Spinal cord (tissue), 10 donors: ENCODE measurements around the gene ACOT8. TPM values are rescaled to one million over a fixed set of nuclear protein-coding genes. Genes with fewer than 3 reads are reported as not detected.
"Not testable (repeated sequence)": the region's sequence is repeated elsewhere in the genome, so short reads cannot be mapped to it uniquely, and the experiment has no call there.

Experiments
- DNase-seq, 6 donors: peaks; one replicate each; pipeline versions ENCODE4 v3.0.0 to v3.0.0-alpha.2; 2013 to 2015; ENCODE audit warnings: low spot score in 6 of 6, low read depth in 4 of 6
- H3K27ac ChIP-seq: one replicate; pipeline ENCODE4 v1.5.1; 2013; ENCODE audit warnings: low read depth, low read length, control low read depth
- H3K27me3 ChIP-seq: one replicate; pipeline ENCODE4 v1.6.1; 2013; ENCODE audit warnings: low read length; ENCODE audit not compliant: control insufficient read depth, insufficient read depth
- H3K36me3 ChIP-seq: one replicate; pipeline ENCODE4 v1.6.1; 2013; ENCODE audit warnings: low read length; ENCODE audit not compliant: control insufficient read depth, insufficient read depth
- H3K4me1 ChIP-seq: one replicate; pipeline ENCODE4 v1.6.1; 2013; ENCODE audit warnings: low read length; ENCODE audit not compliant: control insufficient read depth, insufficient read depth
- H3K4me3 ChIP-seq: one replicate; pipeline ENCODE4 v1.5.1; 2013; ENCODE audit warnings: low read depth, low read length, control low read depth
- H3K9me3 ChIP-seq: one replicate; pipeline ENCODE4 v1.6.1; 2013; ENCODE audit warnings: low read length; ENCODE audit not compliant: control insufficient read depth, insufficient read depth
- WGBS: methylation state at CpG from one replicate; pipeline ENCODE4 v1.1.5; 2013; ENCODE audit warnings: missing lambda C conversion rate; ENCODE audit not compliant: insufficient coverage; 5-methylcytosine and 5-hydroxymethylcytosine counted together
- polyA plus RNA-seq, 2 donors: library from polyadenylated mRNA; unstranded; fragments of 120-200 nt; gene quantifications; one replicate each; pipeline ENCODE4 v1.2.1, GENCODE V29; 2013; ENCODE audit not compliant: insufficient read length in 2 of 2
- total RNA-seq, 2 donors: library from RNA; depleted of rRNA in 1 of 2; stranded (reverse); fragments of 120-200 nt in 1 of 2; fragments of >200 nt in 1 of 2; gene quantifications; one replicate each; pipeline versions ENCODE4 v1.2.3 to v1.2.4, GENCODE V29; 2013 to 2014
- donor health status: healthy.

The ACOT8 gene
- total and polyA plus RNA-seq, 4 donors: 27.8 to 46.3 (median 38.3) TPM

GRCh38 chr20:45888681-45889080, 31.5 kb upstream of the ACOT8 start:
- H3K4me1 ChIP-seq: peaks cover 42% of the 10 kb centered on the region
- H3K27ac ChIP-seq: no peak overlapping the region
- WGBS: 91% methylated on average over 3 of the region's 3 CpGs
- peaks cover 47% of the 10 kb centered on the region for H3K36me3 ChIP-seq
- H3K27me3 ChIP-seq: no peaks in the 10 kb centered on the region
- no peaks in the 10 kb centered on the region for H3K9me3 ChIP-seq
- DNase-seq: no peak
- no peak overlapping the region for H3K4me3 ChIP-seq

DNA sequence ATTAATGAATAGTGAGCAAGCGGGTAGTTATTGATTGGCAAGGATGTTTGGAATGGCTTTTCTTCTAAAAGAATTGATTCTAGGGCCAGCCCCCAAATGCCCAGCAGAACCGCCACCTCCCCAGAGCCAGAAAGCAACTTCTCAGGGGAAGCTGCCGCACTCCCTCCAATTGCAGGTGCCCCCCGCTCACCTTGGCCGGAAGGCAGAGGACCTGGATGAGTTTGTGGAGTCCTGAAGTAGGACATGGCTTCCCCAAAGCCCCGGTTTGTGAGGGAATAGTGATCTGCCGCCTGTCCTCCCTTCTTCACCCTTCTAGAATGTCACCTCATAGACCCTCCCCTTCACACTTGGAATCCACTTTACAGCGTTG, 30.1 kb upstream of the ACOT8 start, which contains the start of gene SPATA25:
Gene SPATA25, minus strand, starts transcription at position 277 of the 370 bp plus-strand sequence. Its CDS starts 32 bp downstream, at position 245.
- Histone ChIP-seq H3K4me3 (no peak within 1 kb of the TSS), H3K4me1 (peaks cover 35% of the 10 kb centered on the region), H3K9me3 (no peaks in the 10 kb centered on the region), H3K27me3 (no peaks in the 10 kb centered on the region), H3K36me3 (peaks cover 53% of the 10 kb centered on the region), H3K27ac (no peak within 1 kb of the TSS)
- no peak for DNase-seq
- WGBS: 100% methylated on average over 3 of the region's 8 CpGs

GRCh38 chr20:45886590-45887345, 29.6 kb upstream of the ACOT8 start:
- Histone ChIP-seq H3K27me3 (no peaks in the 10 kb centered on the region), H3K4me1 (peaks cover 32% of the 10 kb centered on the region), H3K36me3 (peaks cover 53% of the 10 kb centered on the region), H3K9me3 (no peaks in the 10 kb centered on the region), H3K27ac (no peak overlapping the region), H3K4me3 (no peak overlapping the region)
- DNase-seq: no peak
- 84% methylated on average over 15 of the region's 19 CpGs for WGBS

DNA sequence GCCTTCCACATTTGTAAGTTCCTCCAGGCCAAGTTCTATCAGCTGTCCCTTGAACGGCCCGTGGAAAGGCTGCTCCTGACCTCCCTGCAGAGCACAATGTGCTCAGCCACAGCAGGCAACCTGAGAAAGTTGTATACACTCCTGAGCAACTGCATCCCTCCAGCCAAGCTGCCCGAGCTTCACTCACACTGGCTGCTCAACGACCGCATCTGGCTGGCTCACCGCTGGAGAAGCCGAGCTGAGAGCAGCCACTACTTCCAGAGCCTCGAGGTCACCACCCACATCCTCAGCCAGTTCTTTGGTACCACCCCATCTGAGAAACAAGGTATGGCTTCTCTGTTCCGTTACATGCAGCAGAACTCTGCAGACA, 25.9 kb upstream of the ACOT8 start:
- Histone ChIP-seq H3K27ac (no peak overlapping the region), H3K36me3 (peaks cover 56% of the 10 kb centered on the region), H3K4me3 (no peak overlapping the region), H3K27me3 (no peaks in the 10 kb centered on the region), H3K9me3 (no peaks in the 10 kb centered on the region), H3K4me1 (peaks cover 11% of the 10 kb centered on the region)
- WGBS: 79% methylated on average over 9 of the region's 9 CpGs
- DNase-seq: no peak

- H3K36me3 ChIP-seq: peaks cover 61% of the 10 kb centered on the region
These were observed 25.4 kb upstream of the ACOT8 start for GRCh38 chr20:45882469-45883099.

GRCh38 chr20:45880988-45881788, 24.0 kb upstream of the ACOT8 start, which contains the start of gene ZSWIM1:
ZSWIM1 (plus strand) TSS chr20:45881227; CDS start chr20:45882593, 1,366 bp downstream.
- no peaks in the 10 kb centered on the region for H3K27me3 ChIP-seq
- peaks cover 56% of the 10 kb centered on the region for H3K36me3 ChIP-seq
- H3K4me1 ChIP-seq: peaks cover 11% of the 10 kb centered on the region
- H3K27ac ChIP-seq: peak within 1 kb of the TSS; percentile 50
- H3K9me3 ChIP-seq: no peaks in the 10 kb centered on the region
- DNase-seq: peak; percentile 98 to 100 (median 100)
- WGBS: 0% methylated on average over 16 of the region's 23 CpGs
- peak within 1 kb of the TSS; percentile 91 for H3K4me3 ChIP-seq

More at GRCh38 chr20:45882469-45883099, 25.4 kb upstream of the ACOT8 start:
- no peak for DNase-seq
- WGBS: 98% methylated on average over 4 of the region's 4 CpGs
- Histone ChIP-seq H3K9me3 (no peaks in the 10 kb centered on the region), H3K27ac (no peak overlapping the region), H3K27me3 (no peaks in the 10 kb centered on the region), H3K4me1 (peaks cover 11% of the 10 kb centered on the region), H3K4me3 (no peak overlapping the region)

GRCh38 chr20:45878076-45878761, 21.0 kb upstream of the ACOT8 start:
- no peak overlapping the region for H3K4me3 ChIP-seq
- DNase-seq: no peak
- peaks cover 11% of the 10 kb centered on the region for H3K4me1 ChIP-seq
- no peak overlapping the region for H3K27ac ChIP-seq
- no peaks in the 10 kb centered on the region for H3K9me3 ChIP-seq
- H3K27me3 ChIP-seq: no peaks in the 10 kb centered on the region
- 91% methylated on average over 13 of the region's 13 CpGs for WGBS
- peaks cover 37% of the 10 kb centered on the region for H3K36me3 ChIP-seq

DNA sequence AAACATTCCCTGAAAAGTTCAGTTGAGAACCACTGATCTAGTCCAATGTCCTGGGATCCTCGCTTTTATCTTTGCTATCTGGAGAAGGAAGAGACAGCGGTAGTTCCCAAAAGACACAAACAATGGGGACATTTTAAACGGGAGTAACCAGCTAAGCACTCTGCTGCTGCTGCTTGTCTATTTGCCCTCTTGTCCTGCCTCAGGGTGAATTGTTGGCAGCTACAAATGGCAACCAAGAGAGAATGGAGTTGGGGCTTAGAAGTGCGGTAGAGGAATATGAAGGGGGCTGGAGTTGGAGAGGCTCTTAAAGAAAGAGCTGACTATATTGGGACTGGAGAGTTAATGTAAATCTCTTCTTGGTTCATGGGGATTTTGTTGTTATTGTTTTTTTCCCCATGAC, 17.4 kb upstream of the ACOT8 start:
- Histone ChIP-seq H3K4me3 (no peak overlapping the region), H3K9me3 (no peaks in the 10 kb centered on the region), H3K27me3 (no peaks in the 10 kb centered on the region), H3K4me1 (no peaks in the 10 kb centered on the region), H3K36me3 (peaks cover 35% of the 10 kb centered on the region), H3K27ac (no peak overlapping the region)
- WGBS: 72% methylated on average over 3 of the region's 4 CpGs
- DNase-seq: no peak

DNA sequence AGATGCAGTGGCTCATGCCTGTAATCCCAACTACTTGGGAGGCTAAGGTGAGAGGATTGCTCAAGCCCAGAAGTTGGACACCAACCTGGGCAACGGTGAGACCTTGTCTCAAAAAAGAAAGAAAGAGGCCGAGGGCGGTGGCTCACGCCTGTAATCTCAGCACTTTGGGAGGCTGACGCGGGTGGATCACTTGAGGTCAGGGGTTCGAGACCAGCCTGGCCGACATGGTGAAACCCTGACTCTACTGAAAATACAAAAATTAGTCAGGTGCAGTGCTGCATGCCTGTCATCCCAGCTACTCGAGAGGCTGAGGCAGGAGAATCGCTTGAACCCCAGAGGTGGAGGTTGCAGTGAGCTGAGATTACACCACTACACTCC, 16.9 kb upstream of the ACOT8 start:
- not testable (repeated sequence) for H3K4me1 ChIP-seq, H3K4me3 ChIP-seq, DNase-seq, H3K27me3 ChIP-seq, H3K27ac ChIP-seq, H3K9me3 ChIP-seq
- WGBS: 100% methylated on average over 5 of the region's 10 CpGs
- peaks cover 34% of the 10 kb centered on the region for H3K36me3 ChIP-seq
